K562 (cell line): ENCODE results near the gene ATAD2B. TPM values are rescaled to one million over a fixed set of nuclear protein-coding genes. Genes with fewer than 3 reads are reported as not detected.

ENCODE experiments used
- ATAC-seq: fragments of 200-7000 bp; cut with Tn5 transposase; 3 replicates; pipeline ENCODE4 v1.9.1; 2020; ENCODE audit warnings: moderate library complexity
- BruUV-seq: library from RNA; stranded (reverse); fragments of 400-500 nt; replicated peaks from 2 replicates; lab custom pipeline; 2021; lab: Mats Ljungman, UMichigan
- CTCF ChIA-PET: fragments of 300-600 bp; formaldehyde crosslinking; extraction: SDS; loops from one replicate; lab custom pipeline; 2021; ENCODE audit warnings: low intra/inter-chr PET ratio; lab: Yijun Ruan, JAX
- POLR2A ChIA-PET: fragments of 300-600, 350-650 bp; sonication (Branson Sonifier 250); formaldehyde crosslinking; extraction: SDS; loops from one replicate; lab custom pipeline; 2021; ENCODE audit warnings: antibody characterized with exemption, inconsistent platforms; lab: Yijun Ruan, JAX
- DNase-seq, 4 experiments: peaks; one replicate each; pipeline versions ENCODE4 v3.0.0 to v3.0.0-alpha.2; 2011 to 2018; ENCODE audit warnings: low spot score in 3 of 4, mixed read lengths in 3 of 4; ENCODE audit errors: extremely low read depth in 1 of 4
- FAIRE-seq: peaks from 2 replicates; lab custom pipeline; 2011; peaks lifted over from hg19 to GRCh38; lab: Jason Lieb, UNC
- H2AFZ ChIP-seq: 2 replicates; pipeline ENCODE4 v1.6.0; 2011; ENCODE audit warnings: low read depth, low read length, control low read depth, inconsistent platforms
- H3K27ac ChIP-seq: fragments of 200-600 bp; 3 replicates; pipeline ENCODE4 v1.8.0; 2011; ENCODE audit warnings: low read depth, mild to moderate bottlenecking, control low read depth, inconsistent platforms, low read length, moderate library complexity, mixed read lengths; ENCODE audit errors: extremely low read depth
- H3K27me3 ChIP-seq, 2 experiments: fragments of 300-600 bp in 1 of 2; 2 replicates in 1 of 2; 3 replicates in 1 of 2; pipeline versions ENCODE4 v1.6.0 to v1.8.0; 2011; ENCODE audit warnings: inconsistent platforms in 2 of 2, low read length in 2 of 2, mild to moderate bottlenecking in 1 of 2, mixed read lengths in 1 of 2, moderate library complexity in 1 of 2; ENCODE audit not compliant: control insufficient read depth in 2 of 2, insufficient read depth in 2 of 2
- H3K36me3 ChIP-seq: fragments of 300-600 bp; 3 replicates; pipeline ENCODE4 v1.8.0; 2011; ENCODE audit warnings: mild to moderate bottlenecking, low read length, inconsistent platforms; ENCODE audit not compliant: control insufficient read depth, insufficient read depth
- H3K4me1 ChIP-seq, 2 experiments: fragments of 200-600 bp in 1 of 2; replicated peaks in 1 of 2; 2 replicates in 1 of 2; 3 replicates in 1 of 2; pipeline versions ENCODE4 v1.5.1 to v1.8.0; 2011; ENCODE audit warnings: inconsistent platforms in 2 of 2, low read length in 2 of 2, mild to moderate bottlenecking in 1 of 2, mixed read lengths in 1 of 2, moderate library complexity in 1 of 2; ENCODE audit not compliant: control insufficient read depth in 2 of 2, insufficient read depth in 2 of 2
- H3K4me2 ChIP-seq: 2 replicates; pipeline ENCODE4 v1.6.1; 2011; ENCODE audit warnings: low read length, control low read depth, inconsistent platforms, mixed read lengths; ENCODE audit not compliant: insufficient read depth
- H3K4me3 ChIP-seq: fragments of 200-600 bp; sonication (generic), shearing (Covaris generic); 2 replicates; pipeline ENCODE4 v1.5.1; 2016; ENCODE audit warnings: control low read depth, inconsistent platforms
- H3K79me2 ChIP-seq: fragments of 200-600 bp; 3 replicates; pipeline ENCODE4 v1.8.0; 2011; ENCODE audit warnings: low read length, inconsistent platforms; ENCODE audit not compliant: control insufficient read depth, insufficient read depth
- H3K9ac ChIP-seq, 2 experiments: 2 replicates each; pipeline versions ENCODE4 v1.6.0 to v1.6.1; 2011; ENCODE audit warnings: low read depth in 2 of 2, low read length in 2 of 2, control low read depth in 1 of 2, inconsistent platforms in 1 of 2, mild to moderate bottlenecking in 1 of 2, mixed read lengths in 1 of 2; ENCODE audit not compliant: insufficient read depth in 1 of 2
- H3K9me1 ChIP-seq: one replicate; pipeline ENCODE4 v1.6.0; 2011; ENCODE audit warnings: inconsistent platforms, mild to moderate bottlenecking, low read length, moderate library complexity; ENCODE audit not compliant: control insufficient read depth, insufficient read depth
- H3K9me3 ChIP-seq: replicated peaks from 2 replicates; pipeline ENCODE4 v1.5.1; 2011; ENCODE audit warnings: low read depth, low read length, inconsistent platforms; ENCODE audit not compliant: control insufficient read depth, insufficient read depth
- H4K20me1 ChIP-seq: replicated peaks from 2 replicates; pipeline ENCODE4 v1.6.1; 2011; ENCODE audit warnings: low read length, inconsistent platforms, mixed read lengths; ENCODE audit not compliant: control insufficient read depth, insufficient read depth
- BRD4 ChIP-seq: fragments of 200-600 bp; sonication (generic); IDR thresholded peaks from 2 replicates; pipeline ENCODE4 v1.6.1; 2017; ENCODE audit warnings: inconsistent platforms
- GABPA ChIP-seq: fragments of 200-800 bp; sonication (Bioruptor generic); conservative IDR thresholded peaks from 2 replicates; pipeline ENCODE4 v1.6.1; 2016; ENCODE audit warnings: low read depth, missing genetic modification characterization, missing compliant biosample characterization
- GABPB1 ChIP-seq: sonication (generic); formaldehyde crosslinking; IDR thresholded peaks from 2 replicates; pipeline ENCODE4 v1.8.0; 2022; ENCODE audit warnings: mild to moderate bottlenecking, missing genetic modification reagents
- MCM3 ChIP-seq: fragments of 450-650 bp; IDR thresholded peaks from 2 replicates; pipeline ENCODE4 v1.6.1; 2016
- SRSF3 ChIP-seq: fragments of 200-400 bp; formaldehyde crosslinking; IDR thresholded peaks from 2 replicates; pipeline ENCODE4 v1.6.1; 2016; ENCODE audit warnings: mild to moderate bottlenecking, low read length, moderate library complexity; ENCODE audit not compliant: insufficient read depth
- TFAP4 ChIP-seq: sonication (generic); formaldehyde crosslinking; IDR thresholded peaks from 2 replicates; pipeline ENCODE4 v1.8.0; 2022; ENCODE audit warnings: missing genetic modification reagents, mild to moderate bottlenecking, moderate library complexity, borderline replicate concordance
- ZNF3 ChIP-seq: fragments of 250-450 bp; sonication (Bioruptor Pico); IDR thresholded peaks from 2 replicates; pipeline ENCODE4 v1.5.0; 2021; ENCODE audit warnings: mild to moderate bottlenecking, moderate library complexity
- WGBS: fragments of 100-300 bp; shearing (Covaris generic); methylation state at CpG from one replicate; pipeline ENCODE4 v1.1.6; 2016; ENCODE audit warnings: low coverage, mixed read lengths; ENCODE audit not compliant: insufficient coverage; ENCODE audit errors: missing lambda C conversion rate; 5-methylcytosine and 5-hydroxymethylcytosine counted together
- in situ Hi-C: fragments of 300-500 bp; cut with MboI; formaldehyde crosslinking; loops from 4 replicates; pipeline ENCODE4 v1.15.0; 2018; ENCODE audit warnings: inconsistent platforms, mixed read lengths
- intact Hi-C: fragments of 100-400 bp; cut with micrococcal nuclease; formaldehyde crosslinking; loops from 2 replicates; pipeline ENCODE4 v1.14.2; 2022
- polyA plus RNA-seq, 8 experiments: library from polyadenylated mRNA; depleted of rRNA in 4 of 8; stranded (reverse) in 5 of 8; unstranded in 3 of 8; fragments of >200 nt; fragmentation: Nextera tagmentation in 2 of 8; fragmentation: Illumina TruSeq in 1 of 8; extraction: Ambion mirVana in 2 of 8; extraction: Trizol in 1 of 8; gene quantifications; 2 replicates each; pipeline versions ENCODE4 v1.2.1 to v1.2.3, GENCODE V29; 2011 to 2014; ENCODE audit warnings: inconsistent platforms in 1 of 8, missing spikeins in 1 of 8
- total RNA-seq, 7 experiments: library from RNA; depleted of rRNA in 6 of 7; stranded (reverse); fragments of >200 nt in 6 of 7; fragmentation: Illumina TruSeq in 2 of 7; extraction: Trizol in 2 of 7; gene quantifications; 2 replicates each; pipeline versions ENCODE4 v1.2.1 to v1.2.3, GENCODE V29; 2011 to 2021; ENCODE audit warnings: low replicate concordance in 1 of 7

Gene ATAD2B
- total and polyA plus RNA-seq, 9 of the 15 experiments (the other 6 are each of a cell fraction or from before 2014, with no cell fraction given) = 3.2 to 21.6 (median 11.4) TPM

DNA sequence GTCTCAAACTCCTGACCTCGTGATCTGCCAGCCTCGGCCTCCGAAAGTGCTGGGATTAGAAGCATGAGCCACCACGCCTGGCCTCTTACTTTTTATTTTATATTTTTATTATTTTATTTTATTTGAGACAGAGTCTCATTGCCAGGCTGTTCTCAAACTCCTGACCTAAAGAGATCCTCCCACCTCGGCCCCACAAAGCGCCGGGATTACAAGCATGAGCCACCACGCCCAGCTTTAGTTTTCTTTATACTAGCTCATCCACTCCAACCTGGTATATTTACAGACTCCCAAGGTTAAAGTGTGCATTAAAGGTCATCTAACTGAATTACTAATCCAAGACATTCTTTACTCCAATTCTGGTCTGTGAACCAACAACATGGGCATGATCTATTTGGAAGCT is 26.8 kb downstream of the ATAD2B start:
- no peak for FAIRE-seq
- ChIA-PET POLR2A (interaction anchor here (0.6 to 1.4 kb wide), 4 partner anchors 10 to 42 kb away, joined by 3 to 7 read pairs (median 4); partner anchors contain the start of gene ATAD2B), CTCF (no interaction called here)
- Histone ChIP-seq H3K9ac (no peak overlapping the region), H3K27me3 (no peaks in the 10 kb centered on the region), H2AFZ (no peak overlapping the region), H3K27ac (peak overlapping the region; percentile 16; the same call in 1 of the 3 replicates), H3K9me3 (no peaks in the 10 kb centered on the region), H3K9me1 (no peaks in the 10 kb centered on the region), H3K4me3 (no peak overlapping the region), H3K79me2 (peaks cover 71% of the 10 kb centered on the region), H4K20me1 (no peaks in the 10 kb centered on the region), H3K4me2 (no peak overlapping the region), H3K36me3 (no peaks in the 10 kb centered on the region; the same call in 2 of the 3 replicates), H3K4me1 (peaks cover 2 to 15% of the 10 kb centered on the region in 2 experiments; a peak in 3 of 5 replicates)
- intact Hi-C loops (no loop called here), in situ Hi-C loops (no loop called here)
- WGBS = 88% methylated on average over 8 of the region's 8 CpGs
- no peak for TF ChIP-seq MCM3
- TF ChIP-seq BRD4 = no peak
- no peak for TF ChIP-seq SRSF3
- no TSS peak for BruUV-seq
- ATAC-seq = no peak
- no peak for DNase-seq

DNA sequence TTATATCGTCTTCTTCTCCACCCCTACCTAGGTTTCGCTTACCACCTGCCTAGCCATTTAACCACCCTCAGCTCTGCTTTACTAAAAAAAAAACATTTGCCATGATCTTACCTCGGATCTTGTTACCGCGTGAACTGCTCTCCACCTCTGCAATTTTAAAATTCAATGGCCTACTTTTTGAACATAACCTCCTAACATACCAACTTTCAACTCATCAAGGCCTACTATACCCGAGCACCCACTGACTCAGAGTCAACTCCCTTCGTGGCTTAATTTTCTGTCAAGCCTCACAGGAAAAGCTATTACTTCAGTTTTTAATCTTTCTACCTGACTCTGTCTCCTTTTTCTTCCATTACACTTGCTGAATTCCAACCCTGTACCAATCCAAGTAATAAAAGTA is 55.7 kb downstream of the ATAD2B start:
- DNase-seq (no peak), ATAC-seq (no peak), FAIRE-seq (no peak)
- in situ Hi-C loops = no loop called here
- WGBS = 91% methylated on average over 7 of the region's 7 CpGs
- H3K27ac ChIP-seq = no peak overlapping the region
- intact Hi-C loops = no loop called here
- BruUV-seq = no TSS peak
- no peaks in the 10 kb centered on the region for H4K20me1 ChIP-seq
- ChIA-PET CTCF (no interaction called here), POLR2A (interaction anchor here (0.6 kb wide), 1 partner anchor 19 kb away, joined by 3 read pairs; no protein-coding TSS in a partner anchor)
- no peak overlapping the region for H2AFZ ChIP-seq
- TF ChIP-seq ZNF3 = no peak
- no peak for TF ChIP-seq GABPA
- TF ChIP-seq TFAP4 (CRISPR knock-in tag) = no peak
- TF ChIP-seq GABPB1 = no peak
- H3K4me1 ChIP-seq = no peaks in the 10 kb centered on the region
- H3K79me2 ChIP-seq = no peaks in the 10 kb centered on the region
- no peak overlapping the region for H3K4me3 ChIP-seq
- H3K9me3 ChIP-seq = no peaks in the 10 kb centered on the region
- H3K27me3 ChIP-seq = no peaks in the 10 kb centered on the region
- no peaks in the 10 kb centered on the region for H3K9me1 ChIP-seq
- no peak overlapping the region for H3K9ac ChIP-seq
- H3K36me3 ChIP-seq = peaks cover 56% of the 10 kb centered on the region
- no peak overlapping the region for H3K4me2 ChIP-seq
